IgD-negative memory B cell (primary cell): ENCODE results near the gene RFX8. TPM values are rescaled to one million over a fixed set of nuclear protein-coding genes. Genes with fewer than 3 reads are reported as not detected.
A peak's percentile ranks its signal among the peaks of the same experiment; 100 is the strongest.
"Not testable (repeated sequence)": the region's sequence is repeated elsewhere in the genome, so short reads cannot be mapped to it uniquely, and the experiment has no call there.

Source experiments
- H3K27ac Mint-ChIP-seq, 3 donors: one replicate each; pipeline ENCODE4 v1.8.0; 2020 to 2022; ENCODE audit warnings: mild to moderate bottlenecking in 3 of 3, mixed read lengths in 3 of 3, moderate library complexity in 1 of 3
- H3K27me3 Mint-ChIP-seq: one replicate; pipeline ENCODE4 v1.8.0; 2021; ENCODE audit warnings: mixed read lengths
- H3K36me3 Mint-ChIP-seq: one replicate; pipeline ENCODE4 v1.8.0; 2020; ENCODE audit warnings: mild to moderate bottlenecking, mixed read lengths
- H3K4me1 Mint-ChIP-seq, 3 donors: one replicate each; pipeline ENCODE4 v1.8.0; 2020 to 2022; ENCODE audit warnings: mixed read lengths in 3 of 3, mild to moderate bottlenecking in 1 of 3
- H3K4me3 Mint-ChIP-seq, 4 donors: one replicate each; pipeline ENCODE4 v1.8.0; 2020 to 2022; ENCODE audit warnings: mild to moderate bottlenecking in 4 of 4, mixed read lengths in 4 of 4, moderate library complexity in 3 of 4
- H3K9me3 Mint-ChIP-seq, 3 donors: one replicate each; pipeline ENCODE4 v1.8.0; 2020 to 2021; ENCODE audit warnings: mixed read lengths in 3 of 3, mild to moderate bottlenecking in 1 of 3
- polyA plus RNA-seq: library from polyadenylated mRNA; unstranded; fragments of 300-500 nt; fragmentation: Illumina TruSeq; gene quantifications from one replicate; pipeline ENCODE4 v1.2.3, GENCODE V29; 2021

Gene RFX8
- polyA plus RNA-seq, 1 donor from 2014 or later, result not detected

DNA sequence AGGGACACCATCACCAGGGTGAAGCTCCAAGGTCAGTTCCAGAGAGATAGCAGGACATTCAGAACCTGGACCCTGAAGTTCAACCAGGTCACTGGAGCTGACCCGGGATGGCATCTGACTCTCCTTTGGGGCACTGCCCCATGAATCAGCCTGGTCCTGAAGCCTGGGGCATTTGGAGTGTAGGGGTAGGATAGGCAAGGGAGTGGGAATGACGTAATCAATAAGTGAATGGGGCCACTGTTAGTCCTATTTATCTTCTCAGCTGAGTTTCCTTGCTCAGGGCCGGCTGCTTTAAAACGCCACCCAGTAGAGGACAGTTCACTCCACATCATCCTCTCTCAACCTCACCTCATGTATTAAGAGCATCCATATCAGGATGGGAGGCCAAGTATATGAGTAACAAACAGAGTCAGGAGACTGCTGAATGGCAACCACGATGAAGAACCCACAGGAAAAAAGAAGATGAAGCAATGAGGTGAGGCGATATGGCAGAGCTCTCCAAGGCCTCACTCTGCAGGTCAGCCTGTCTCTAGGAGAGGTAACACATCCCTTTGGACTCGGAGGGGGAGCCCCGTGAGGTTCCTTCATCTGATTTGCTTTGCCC, 1.8 kb upstream of the RFX8 start:
- Mint-ChIP-seq H3K36me3 (no peaks in the 10 kb centered on the region), H3K9me3 (peaks cover 0 to 2% (median 0%) of the 10 kb centered on the region in 3 donors), H3K27me3 (peaks cover 45% of the 10 kb centered on the region), H3K4me1 (peaks cover 0 to 19% (median 9%) of the 10 kb centered on the region in 3 donors), H3K4me3 (no peak overlapping the region), H3K27ac (no peak overlapping the region)

DNA sequence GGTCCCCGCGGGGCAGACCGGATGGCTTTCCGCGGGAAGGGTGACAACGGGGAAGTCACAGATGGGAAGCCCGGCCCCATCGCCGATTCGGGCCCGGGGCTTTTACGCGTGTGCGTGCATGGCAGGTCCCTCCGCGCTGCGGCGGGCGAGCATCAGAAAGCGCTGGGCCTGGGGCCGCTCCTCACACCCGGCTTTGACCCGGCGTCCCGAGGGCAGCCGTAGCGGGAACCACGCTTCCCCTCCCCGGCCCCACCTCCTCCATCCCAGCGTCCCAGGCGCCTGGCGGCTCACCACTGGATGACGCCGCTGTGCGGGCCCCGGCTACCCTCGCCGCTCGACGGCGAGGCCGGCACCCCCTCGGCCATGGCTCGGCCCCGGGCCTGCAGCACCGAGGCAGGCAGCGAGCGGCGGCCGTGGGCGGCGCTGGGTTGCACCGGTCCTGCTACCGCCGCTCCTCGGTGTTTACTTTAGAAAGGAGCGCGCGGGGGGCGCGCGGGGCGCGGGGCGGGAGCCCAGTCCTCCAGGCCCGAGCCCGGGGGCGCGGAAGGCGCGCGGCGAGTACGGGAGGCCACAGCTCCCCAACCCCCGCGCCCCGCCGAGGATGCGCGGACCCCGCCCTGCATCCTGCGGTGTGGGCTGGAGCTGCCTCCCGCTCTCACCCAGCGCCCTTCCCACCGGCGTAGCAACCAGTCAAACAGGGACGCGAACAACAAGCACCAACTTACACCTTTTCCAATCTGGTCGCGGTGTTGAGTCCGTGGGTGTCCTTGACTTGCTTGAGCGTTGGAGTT, 806 bp downstream of the RFX8 start:
- peak overlapping the region in 1 of 3 donors; percentile 80 for H3K27ac Mint-ChIP-seq

DNA sequence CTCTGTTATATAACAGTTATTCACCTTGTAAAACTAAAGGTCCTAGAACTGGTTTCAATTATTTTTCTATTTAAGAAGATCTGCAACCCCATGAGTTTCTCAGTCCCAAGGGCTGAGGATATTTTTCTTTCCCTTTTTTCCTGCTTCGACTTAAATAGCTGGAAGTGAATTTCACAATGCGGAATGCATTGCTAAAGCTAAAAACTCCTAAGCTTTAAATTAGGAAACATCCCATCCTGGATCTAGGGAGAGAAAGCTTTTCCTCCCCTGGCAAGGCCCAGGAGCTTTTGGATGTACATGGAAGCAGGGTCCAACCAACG, 1.4 kb downstream of the RFX8 start:
- Mint-ChIP-seq H3K4me1 (peaks cover 0 to 11% (median 1%) of the 10 kb centered on the region in 3 donors), H3K27ac (peak overlapping the region in 1 of 3 donors; percentile 80), H3K36me3 (no peaks in the 10 kb centered on the region), H3K4me3 (peak overlapping the region; percentile 54 to 87 (median 63)), H3K9me3 (no peaks in the 10 kb centered on the region), H3K27me3 (peaks cover 46% of the 10 kb centered on the region)

More for the DNA sequence above, 806 bp downstream of the RFX8 start:
- Mint-ChIP-seq H3K36me3 (no peaks in the 10 kb centered on the region), H3K4me3 (peak overlapping the region; percentile 54 to 88 (median 78)), H3K4me1 (peaks cover 0 to 11% (median 1%) of the 10 kb centered on the region in 3 donors), H3K27me3 (peaks cover 46% of the 10 kb centered on the region), H3K9me3 (no peaks in the 10 kb centered on the region)

DNA sequence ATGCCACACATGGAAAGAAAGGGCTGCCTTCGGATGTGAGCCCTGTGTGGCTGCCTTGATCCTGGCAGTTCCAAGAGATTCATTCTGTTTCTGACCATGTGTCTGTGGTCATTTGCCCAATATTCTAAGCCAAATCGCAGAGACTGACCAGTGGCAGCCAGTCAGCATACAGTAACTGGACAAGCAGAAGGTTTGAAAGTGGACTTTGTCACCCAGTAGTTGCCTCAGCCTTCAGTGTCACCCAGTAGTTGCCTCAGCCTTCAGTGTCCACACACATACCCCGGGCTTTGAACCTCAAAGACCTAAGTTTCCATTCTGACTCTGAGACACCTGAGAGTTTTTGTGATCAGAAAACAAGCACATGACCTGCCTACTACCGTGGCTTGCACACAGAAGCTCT, 5.0 kb downstream of the RFX8 start:
- peaks cover 41% of the 10 kb centered on the region for H3K27me3 Mint-ChIP-seq
- H3K36me3 Mint-ChIP-seq, result no peaks in the 10 kb centered on the region
- H3K27ac Mint-ChIP-seq, result no peak overlapping the region
- H3K4me3 Mint-ChIP-seq, result no peak overlapping the region
- no peaks in the 10 kb centered on the region for H3K9me3 Mint-ChIP-seq
- H3K4me1 Mint-ChIP-seq, result peaks cover 0 to 8% (median 1%) of the 10 kb centered on the region in 3 donors

DNA sequence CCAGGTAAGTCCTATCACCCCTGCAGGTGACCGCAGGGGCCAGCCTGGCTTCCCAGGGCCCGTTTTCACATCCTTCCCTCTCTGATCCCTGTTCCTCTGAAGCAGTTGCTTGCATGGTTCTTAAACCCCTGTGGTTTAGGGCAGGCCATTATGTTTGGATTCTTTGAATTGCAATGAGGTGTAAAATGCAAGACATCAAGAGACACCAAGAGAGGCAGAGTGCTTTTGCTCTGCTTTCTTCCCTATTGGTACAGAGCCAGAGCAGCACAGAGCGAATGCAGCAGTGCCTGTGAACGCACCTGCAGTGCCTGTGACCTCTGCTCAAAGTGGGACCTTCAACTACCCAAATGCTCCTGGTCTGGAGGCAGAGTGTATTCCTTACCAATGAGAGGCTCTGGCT, 7.6 kb downstream of the RFX8 start:
- H3K36me3 Mint-ChIP-seq, result no peaks in the 10 kb centered on the region
- no peaks in the 10 kb centered on the region for H3K9me3 Mint-ChIP-seq
- no peak overlapping the region for H3K4me3 Mint-ChIP-seq
- peaks cover 2 to 10% (median 5%) of the 10 kb centered on the region in 3 donors for H3K4me1 Mint-ChIP-seq
- H3K27ac Mint-ChIP-seq, result no peak overlapping the region
- peaks cover 32% of the 10 kb centered on the region for H3K27me3 Mint-ChIP-seq

DNA sequence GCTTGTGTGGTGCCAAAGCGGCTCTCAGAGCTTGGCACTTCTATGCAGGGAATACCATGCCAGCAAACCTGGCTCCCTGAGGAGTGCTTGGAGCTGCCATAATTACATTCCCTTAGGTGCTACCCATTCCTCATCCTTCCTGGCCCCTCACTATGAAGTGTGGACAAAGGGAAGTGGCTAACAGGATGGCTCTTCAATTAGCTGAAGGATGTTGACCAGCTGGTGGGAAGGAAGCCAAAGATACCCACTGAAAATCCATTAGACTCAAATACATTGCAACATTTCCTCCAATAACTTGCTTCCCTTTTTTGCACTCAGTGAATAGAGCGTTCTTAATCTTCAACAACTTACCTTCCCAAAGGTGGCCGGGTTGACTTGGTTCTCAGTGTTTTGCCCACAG, 8.5 kb downstream of the RFX8 start:
- no peaks in the 10 kb centered on the region for H3K36me3 Mint-ChIP-seq
- no peak overlapping the region for H3K27ac Mint-ChIP-seq
- H3K27me3 Mint-ChIP-seq, result peaks cover 29% of the 10 kb centered on the region
- peaks cover 2 to 10% (median 5%) of the 10 kb centered on the region in 3 donors for H3K4me1 Mint-ChIP-seq
- H3K9me3 Mint-ChIP-seq, result no peaks in the 10 kb centered on the region
- H3K4me3 Mint-ChIP-seq, result no peak overlapping the region

DNA sequence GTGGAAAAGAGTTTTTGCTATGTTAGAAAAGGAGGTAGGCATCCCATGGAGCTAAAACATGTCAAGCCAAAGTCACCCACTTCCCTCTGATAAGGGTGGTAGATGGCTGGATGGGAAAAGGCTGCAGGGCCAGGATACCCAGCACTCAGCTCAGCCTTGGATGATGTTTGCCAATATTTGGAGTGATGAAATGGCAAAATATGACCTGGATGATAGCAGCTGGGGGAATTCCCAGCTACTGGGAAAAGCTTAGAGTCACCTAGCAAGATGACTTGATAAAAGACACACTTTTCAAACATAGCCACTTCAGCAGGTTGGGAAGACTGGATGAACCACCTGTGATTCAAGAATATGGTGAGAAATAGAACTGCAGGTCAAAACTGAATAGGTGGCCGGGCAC, 10.1 kb downstream of the RFX8 start:
- Mint-ChIP-seq H3K9me3 (no peaks in the 10 kb centered on the region), H3K27me3 (peaks cover 26% of the 10 kb centered on the region), H3K27ac (no peak overlapping the region), H3K4me3 (no peak overlapping the region), H3K4me1 (peaks cover 2 to 10% (median 5%) of the 10 kb centered on the region in 3 donors), H3K36me3 (no peaks in the 10 kb centered on the region)

DNA sequence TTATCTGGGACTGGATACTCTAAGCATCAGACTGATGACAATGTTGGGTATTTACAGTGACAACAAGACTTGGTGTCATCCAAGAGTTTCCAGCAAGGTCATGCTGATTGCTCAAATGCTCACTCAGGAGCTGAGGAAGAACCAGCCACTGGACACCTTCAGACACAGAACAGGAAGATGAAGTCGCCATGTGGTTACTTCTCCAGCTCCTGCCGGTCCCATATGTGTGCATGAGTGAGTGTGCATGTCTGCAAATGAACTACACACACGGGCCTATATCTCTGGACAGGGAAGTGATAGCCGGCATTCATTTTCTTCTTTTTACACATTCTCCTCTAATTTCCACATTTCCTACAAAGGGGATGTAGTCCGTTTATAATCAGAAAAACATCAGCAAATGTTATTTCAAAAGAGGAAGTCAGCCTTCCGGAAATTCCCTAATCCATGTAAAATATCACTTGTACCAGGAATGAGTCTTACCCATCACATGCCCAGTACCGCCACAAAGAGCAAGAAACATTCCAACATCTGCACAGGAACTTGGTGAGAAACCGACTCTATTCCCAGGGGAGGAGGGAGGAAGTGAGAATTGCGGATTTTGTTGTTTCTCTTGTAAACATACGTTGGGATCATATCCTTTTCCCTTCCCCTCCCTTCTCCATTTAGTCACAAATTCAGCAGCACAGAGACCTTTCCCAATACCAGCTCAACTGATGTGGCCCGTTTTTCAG, 10.8 kb downstream of the RFX8 start:
- Mint-ChIP-seq H3K9me3 (no peaks in the 10 kb centered on the region), H3K36me3 (no peaks in the 10 kb centered on the region), H3K4me3 (no peak overlapping the region), H3K27me3 (peaks cover 26% of the 10 kb centered on the region), H3K27ac (no peak overlapping the region), H3K4me1 (peaks cover 2 to 10% (median 5%) of the 10 kb centered on the region in 3 donors)

DNA sequence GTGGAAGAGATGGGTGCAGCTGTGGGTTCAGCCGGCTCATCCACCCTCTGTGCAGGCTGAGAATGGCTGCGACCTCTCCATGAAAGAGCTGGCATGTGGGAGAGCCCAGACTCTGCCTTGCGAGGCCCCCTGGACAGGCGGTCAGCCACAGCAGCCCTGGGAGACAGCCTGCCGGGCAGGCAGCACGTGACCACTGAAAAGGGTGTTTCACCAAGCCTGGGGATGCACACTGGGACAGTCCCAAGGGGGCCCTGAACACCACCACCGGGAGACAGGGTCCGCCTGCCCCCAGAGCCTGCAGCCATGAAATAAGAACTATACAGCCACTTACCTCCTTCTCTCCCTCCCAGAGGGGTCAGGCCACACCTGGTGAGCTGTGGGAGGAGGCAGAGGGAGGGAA, 11.5 kb downstream of the RFX8 start:
- Mint-ChIP-seq H3K4me3 (no peak overlapping the region), H3K27ac (no peak overlapping the region), H3K27me3 (peaks cover 27% of the 10 kb centered on the region), H3K4me1 (peaks cover 2 to 10% (median 5%) of the 10 kb centered on the region in 3 donors), H3K36me3 (no peaks in the 10 kb centered on the region), H3K9me3 (peaks cover 0 to 2% (median 0%) of the 10 kb centered on the region in 3 donors)

DNA sequence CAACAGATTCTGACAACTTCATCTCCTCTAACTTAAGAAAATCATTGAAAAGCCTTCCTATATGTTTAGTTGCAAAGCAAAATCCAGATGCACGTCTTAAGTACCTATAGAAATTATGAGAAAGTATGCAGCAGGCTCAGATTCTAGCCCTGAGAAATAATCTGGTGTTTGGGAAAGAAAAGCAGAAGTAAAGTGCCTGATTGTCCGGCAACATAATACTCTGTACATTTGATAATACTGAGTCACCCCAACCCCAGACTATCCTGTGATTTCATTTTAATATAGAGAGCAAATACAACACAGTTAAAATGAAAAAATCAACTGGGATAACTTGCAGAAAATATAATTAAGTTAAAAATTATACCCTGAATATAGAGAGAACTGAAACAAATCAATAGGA, 13.5 kb downstream of the RFX8 start:
- Mint-ChIP-seq H3K4me3 (no peak overlapping the region), H3K4me1 (peaks cover 2 to 10% (median 4%) of the 10 kb centered on the region in 3 donors), H3K27ac (no peak overlapping the region), H3K27me3 (peaks cover 29% of the 10 kb centered on the region), H3K9me3 (peaks cover 0 to 4% (median 0%) of the 10 kb centered on the region in 3 donors), H3K36me3 (no peaks in the 10 kb centered on the region)

DNA sequence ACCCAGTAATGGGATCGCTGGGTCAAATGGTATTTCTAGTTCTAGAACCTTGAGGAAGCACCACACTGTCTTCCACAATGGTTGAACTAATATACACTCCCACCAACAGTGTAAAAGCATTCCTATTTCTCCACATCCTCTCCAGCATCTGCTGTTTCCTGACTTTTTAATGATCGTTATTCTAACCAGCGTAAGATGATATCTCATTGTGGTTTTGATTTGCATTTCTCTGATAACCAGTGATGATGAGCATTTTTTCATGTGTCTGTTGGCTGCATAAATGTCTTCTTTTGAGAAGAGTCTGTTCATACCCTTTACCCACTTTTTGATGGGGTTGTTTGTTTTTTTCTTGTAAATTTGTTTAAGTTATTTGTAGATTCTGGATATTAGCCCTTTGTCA, 20.5 kb downstream of the RFX8 start:
- not testable (repeated sequence) for H3K27ac Mint-ChIP-seq, H3K9me3 Mint-ChIP-seq, H3K36me3 Mint-ChIP-seq, H3K4me3 Mint-ChIP-seq, H3K4me1 Mint-ChIP-seq
- peaks cover 13% of the 10 kb centered on the region for H3K27me3 Mint-ChIP-seq

DNA sequence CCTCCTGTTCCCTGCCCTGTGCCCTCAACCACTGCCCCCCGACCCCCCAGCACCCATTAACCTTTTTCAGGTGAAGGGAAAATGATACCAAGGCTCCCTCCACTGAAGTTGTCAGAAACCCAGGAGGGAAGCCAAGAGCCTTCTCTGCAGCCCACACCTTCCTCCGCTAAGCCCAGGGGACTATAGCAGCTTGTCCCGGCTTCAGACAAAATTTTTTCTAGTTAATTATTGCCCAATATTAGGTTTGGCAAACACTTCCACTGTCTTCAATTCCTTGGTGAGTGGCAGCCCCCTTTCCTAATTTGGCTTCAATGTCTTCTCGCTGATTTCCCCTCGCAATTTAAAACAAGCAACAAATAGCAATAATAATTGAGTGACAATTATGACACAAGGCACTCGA, 23.9 kb downstream of the RFX8 start:
- Mint-ChIP-seq H3K4me3 (no peak overlapping the region), H3K4me1 (no peaks in the 10 kb centered on the region), H3K9me3 (peaks cover 0 to 4% (median 0%) of the 10 kb centered on the region in 3 donors), H3K27ac (no peak overlapping the region), H3K27me3 (peaks cover 12% of the 10 kb centered on the region), H3K36me3 (peaks cover 6% of the 10 kb centered on the region)

DNA sequence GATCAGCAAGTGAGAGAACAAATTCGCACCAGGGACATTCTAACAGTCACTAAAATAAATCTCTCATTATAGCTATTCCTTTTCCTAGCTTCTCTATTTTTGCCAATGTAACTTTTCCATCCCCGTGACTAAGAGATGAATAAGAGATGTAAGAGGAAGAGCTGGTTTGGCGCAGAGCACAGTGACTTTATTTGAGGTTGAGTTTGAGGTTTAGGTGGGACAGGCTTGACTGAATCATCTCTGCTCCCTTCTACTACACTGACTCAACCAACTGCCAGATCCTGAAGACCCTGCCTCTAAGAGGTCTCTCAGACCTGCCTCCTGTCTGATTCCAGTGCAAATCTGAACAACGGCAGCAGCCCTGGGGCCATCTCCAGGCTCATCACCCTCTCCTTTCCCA, 28.0 kb downstream of the RFX8 start:
- H3K27ac Mint-ChIP-seq, result no peak overlapping the region
- H3K36me3 Mint-ChIP-seq, result peaks cover 7% of the 10 kb centered on the region
- H3K9me3 Mint-ChIP-seq, result peaks cover 3 to 5% (median 5%) of the 10 kb centered on the region in 3 donors
- H3K27me3 Mint-ChIP-seq, result peaks cover 12% of the 10 kb centered on the region
- no peaks in the 10 kb centered on the region for H3K4me1 Mint-ChIP-seq
- H3K4me3 Mint-ChIP-seq, result peak overlapping the region in 1 of 4 donors; percentile 15

DNA sequence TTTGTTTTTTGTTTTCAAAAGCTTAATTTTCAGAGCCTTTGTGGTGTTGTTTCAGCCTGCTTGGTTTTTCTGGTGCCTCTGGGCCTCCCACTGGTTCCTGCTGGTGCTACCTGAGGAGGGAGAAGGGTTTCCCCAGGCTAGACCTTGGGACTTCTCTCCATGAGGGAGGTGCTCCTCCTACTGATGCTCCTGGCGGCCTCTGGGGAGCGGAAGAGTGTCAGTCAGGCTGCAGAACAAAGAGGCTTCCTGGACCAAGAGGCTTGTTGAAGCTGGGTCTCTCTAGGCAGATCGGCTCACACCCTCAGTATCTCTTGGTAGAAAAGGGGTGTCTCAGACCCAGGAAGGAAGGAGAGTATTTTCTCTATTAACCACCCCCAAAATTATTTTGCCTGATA, 32.2 kb downstream of the RFX8 start:
- Mint-ChIP-seq H3K27ac (no peak overlapping the region), H3K4me3 (no peak overlapping the region)

DNA sequence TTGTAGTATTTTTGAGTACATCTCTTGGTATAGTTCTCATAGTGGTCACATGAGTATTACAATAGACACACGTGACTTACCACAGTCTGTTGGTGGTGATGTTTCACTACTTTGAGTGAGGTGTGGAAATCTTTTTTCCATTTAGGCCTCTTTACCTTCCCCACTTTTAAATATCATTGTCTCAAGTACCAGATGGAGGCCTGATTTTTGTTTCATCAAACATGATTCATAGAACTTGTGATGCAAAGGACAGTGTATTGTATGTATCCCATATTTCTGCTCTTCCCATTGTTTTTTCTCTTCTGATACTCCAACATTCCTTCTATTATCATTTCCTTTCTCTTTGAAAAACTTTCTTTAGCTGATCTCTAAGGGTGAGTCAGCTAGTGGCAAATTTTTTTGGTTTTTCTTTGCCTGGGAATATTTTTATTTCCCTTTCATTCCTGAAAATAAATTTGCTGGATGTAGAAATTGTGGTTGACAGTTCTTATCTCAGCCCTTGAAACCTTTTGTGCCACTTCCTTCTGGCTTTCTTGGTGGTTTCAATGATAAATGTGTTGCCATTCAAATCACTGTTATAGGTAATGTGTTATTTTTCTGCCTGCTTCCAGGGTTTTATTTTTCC, 32.8 kb downstream of the RFX8 start:
- H3K36me3 Mint-ChIP-seq, result peaks cover 6% of the 10 kb centered on the region
- peaks cover 2% of the 10 kb centered on the region for H3K27me3 Mint-ChIP-seq
- peaks cover 3 to 6% (median 5%) of the 10 kb centered on the region in 3 donors for H3K9me3 Mint-ChIP-seq
- H3K4me3 Mint-ChIP-seq, result no peak overlapping the region
- no peaks in the 10 kb centered on the region for H3K4me1 Mint-ChIP-seq
- H3K27ac Mint-ChIP-seq, result no peak overlapping the region

More for the DNA sequence above, 32.2 kb downstream of the RFX8 start:
- H3K9me3 Mint-ChIP-seq, result peaks cover 3 to 5% (median 5%) of the 10 kb centered on the region in 3 donors
- peaks cover 2% of the 10 kb centered on the region for H3K27me3 Mint-ChIP-seq
- H3K4me1 Mint-ChIP-seq, result no peaks in the 10 kb centered on the region
- peaks cover 6% of the 10 kb centered on the region for H3K36me3 Mint-ChIP-seq
